GM19397 (cell line): Measurements from ENCODE around the gene HDAC1.

Experiments used
- ATAC-seq: cut with Tn5 transposase; IDR thresholded peaks from one replicate; pipeline ENCODE4 v1.9.1; 2021; ENCODE audit warnings: mild to moderate bottlenecking, moderate library complexity; ENCODE audit not compliant: unreplicated experiment

Gene HDAC1

DNA sequence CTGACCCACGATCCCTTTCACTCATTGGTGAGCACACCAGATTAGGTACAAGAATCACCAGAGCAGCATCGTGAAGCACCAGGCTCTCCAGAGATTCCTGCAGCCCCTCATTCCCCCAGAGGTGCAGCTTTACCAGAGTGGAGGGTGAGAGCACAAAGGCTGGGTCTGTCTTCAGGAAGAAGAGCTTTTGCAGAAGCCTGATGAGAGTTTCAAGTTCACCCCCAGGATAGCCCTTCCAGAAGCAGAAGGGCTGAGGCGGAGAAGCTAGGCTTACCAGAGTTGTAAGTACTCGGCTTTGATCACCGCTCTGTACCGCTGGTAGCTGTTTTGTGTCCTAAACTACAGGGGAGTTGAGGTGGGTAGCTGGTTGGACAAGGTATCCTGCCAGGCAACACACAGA, 73.6 kb downstream of the HDAC1 start:
- ATAC-seq, result no peak

DNA sequence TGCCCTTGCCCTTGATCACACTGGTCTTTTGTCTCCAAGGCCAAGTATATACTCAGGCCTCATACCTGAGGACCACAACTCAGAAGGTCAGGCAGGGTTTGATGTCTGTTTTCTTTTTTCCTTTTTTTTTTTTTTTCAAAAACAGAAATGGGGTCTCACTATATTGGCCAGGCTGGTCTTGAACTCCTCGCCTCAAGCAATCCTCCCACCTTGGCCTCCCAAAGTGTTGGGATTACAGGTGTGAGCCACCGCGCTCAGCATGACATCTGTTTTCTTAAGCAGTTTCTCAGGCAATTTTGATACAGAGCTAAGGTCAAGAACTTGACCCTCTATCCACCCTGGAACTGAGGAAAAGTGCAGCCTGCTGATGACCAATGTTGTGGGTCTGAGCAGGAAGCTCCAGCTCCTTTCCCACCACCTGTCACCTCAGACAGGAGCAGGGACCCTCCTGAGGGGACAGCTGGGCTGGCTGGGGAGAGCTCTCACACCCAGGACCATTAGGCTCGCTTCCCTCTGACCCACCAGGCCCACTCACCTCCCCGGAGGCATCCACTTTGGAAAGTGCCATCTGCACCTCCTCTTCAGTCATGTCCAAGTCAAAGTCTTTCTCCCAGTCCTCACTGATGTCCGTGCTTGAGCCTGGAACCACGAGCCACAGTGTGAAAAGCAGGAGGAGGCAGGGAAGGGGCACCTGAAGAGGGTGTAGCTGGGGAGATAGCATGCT, 76.2 kb downstream of the HDAC1 start:
- no peak for ATAC-seq

DNA sequence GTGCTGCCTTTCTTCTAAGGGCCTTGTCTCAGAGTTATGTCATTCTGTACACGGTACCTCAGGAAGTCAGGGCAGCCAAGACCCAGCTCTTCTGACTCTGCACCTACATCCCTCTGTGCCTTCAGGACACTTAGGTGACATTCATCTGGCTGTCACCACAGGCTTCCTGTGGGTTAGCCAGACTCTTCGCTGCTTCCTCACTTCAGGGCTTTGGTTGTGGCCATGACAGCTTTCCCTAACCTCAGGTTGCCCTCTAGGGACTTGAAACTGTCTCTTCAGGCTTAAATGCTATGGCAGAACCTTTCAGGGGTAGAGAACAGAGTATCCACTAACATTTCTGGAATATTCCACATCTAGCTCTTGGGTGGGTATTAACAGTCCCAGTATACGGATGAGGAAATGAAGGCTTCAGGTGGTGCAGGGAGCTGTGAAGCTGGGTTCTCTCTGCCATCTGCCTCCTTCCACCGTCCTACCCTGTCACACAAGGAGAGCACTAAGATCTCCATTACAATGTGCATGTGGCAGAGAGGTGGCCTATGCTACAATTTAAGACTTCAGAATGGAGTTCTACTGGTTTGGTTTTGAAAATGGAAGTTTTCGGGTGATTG, 80.4 kb downstream of the HDAC1 start:
- no peak for ATAC-seq

DNA sequence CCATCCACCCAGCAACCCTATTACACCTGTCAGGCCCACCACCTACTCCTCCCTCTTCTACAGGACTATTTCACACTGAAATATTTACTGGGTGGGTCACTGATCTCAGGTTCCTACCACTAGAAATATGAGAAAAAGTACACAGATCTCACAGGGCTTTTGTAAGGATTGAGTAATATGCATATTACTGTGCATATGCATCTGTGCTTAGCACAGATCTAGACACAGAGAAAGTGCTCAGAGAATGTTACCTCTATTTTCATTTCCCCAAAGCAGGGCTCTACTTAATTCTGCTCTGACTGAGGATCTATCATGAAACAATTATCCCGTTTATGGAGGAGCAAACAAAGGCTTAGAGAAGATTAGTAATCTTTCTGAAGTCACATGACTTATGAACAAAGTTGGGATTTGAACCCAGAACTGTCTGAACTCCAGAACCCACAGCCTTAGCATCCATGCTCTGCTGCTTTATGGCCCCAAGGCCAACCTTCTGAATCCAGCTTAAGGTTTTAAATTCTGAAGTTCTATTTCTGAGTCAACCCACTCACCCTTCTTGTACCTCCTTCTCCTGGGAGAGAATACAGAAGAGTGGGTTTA, 82.2 kb downstream of the HDAC1 start:
- no peak for ATAC-seq

DNA sequence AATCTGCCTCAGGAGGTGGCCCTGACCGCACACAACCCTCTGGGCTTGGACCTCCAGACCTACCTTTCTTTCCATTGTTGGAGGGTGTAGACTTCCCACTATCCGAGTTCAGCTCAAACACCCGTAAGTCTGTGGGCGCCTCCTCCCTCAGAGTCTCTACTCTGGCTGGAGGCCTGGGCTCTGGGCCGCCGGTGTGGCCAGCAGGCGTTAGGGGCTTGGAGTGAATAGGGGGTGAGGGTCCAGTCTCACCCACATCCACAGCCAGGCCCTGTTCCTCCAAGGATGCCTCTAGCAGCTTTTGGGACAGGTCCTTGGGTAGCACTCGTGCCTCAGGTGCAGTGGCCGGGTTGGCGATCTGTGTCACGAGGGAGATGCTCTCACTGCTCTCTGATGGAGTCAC, 84.3 kb downstream of the HDAC1 start:
- no peak for ATAC-seq

DNA sequence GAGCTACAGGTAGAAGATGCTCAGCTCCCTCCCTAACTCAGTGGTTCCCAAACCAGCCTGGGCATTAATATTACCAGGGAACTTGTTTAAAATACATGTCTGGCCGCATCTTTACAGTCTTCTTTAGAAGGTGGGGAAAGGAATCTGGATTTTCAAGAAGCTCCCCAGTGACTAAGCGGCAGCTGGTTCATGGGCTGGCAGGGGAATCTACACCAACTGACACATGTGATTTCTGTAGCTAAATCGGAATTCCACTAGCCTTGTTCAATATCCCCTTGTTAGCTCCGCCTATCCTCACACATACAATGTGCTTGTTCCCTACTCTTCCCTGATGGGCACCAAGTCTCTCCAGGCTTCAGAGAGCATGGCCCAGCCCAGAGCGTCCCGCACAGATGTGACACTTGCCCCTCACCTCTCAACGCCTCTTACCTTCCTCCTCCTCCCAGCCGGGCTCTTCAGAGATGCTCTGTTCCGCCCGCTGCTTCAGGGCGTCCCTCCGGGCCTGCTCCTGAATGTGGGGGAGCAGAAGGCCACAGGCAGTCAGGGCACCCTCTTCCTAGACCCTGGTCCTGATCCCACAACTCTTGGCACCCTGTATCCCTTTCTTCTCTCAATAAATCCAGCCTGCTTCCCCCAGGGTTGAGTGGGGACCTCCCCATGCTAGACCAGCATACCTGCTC, 85.8 kb downstream of the HDAC1 start:
- ATAC-seq, result no peak

DNA sequence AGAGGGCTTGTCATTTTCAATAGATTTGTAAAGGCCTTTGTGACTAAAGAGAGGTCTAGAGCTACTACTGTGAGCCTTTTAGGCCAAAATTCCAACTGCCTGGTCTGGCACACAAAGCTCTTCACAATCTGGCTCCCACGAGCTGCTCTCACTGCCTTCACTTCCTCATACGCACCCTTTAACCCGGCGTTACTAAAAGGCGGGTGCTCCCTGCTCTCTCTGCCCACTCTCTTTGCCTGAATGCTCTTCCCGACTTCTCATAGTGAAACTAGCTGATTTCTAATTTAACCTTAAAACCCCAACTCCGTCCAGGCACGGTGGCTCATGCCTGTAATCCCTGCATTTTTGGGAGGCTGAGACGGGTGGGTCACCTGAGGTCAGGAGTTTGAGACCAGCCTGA, 88.2 kb downstream of the HDAC1 start:
- ATAC-seq, result no peak
